IMR-90 (cell line): ENCODE measurements around the gene VRTN. TPM values are rescaled to one million over a fixed set of nuclear protein-coding genes. Genes with fewer than 3 reads are reported as not detected.

Experiments
- ATAC-seq: fragments of 200-7000 bp; cut with Tn5 transposase; 2 replicates; pipeline ENCODE4 v1.9.1; 2020; ENCODE audit warnings: low read depth, mild to moderate bottlenecking, moderate library complexity
- BruUV-seq: library from RNA; stranded (reverse); fragments of 400-500 nt; replicated peaks from 2 replicates; lab custom pipeline; 2021; lab: Mats Ljungman, UMichigan
- CTCF ChIA-PET: fragments of 300-600 bp; formaldehyde crosslinking; extraction: SDS; loops from one replicate; lab custom pipeline; 2021; ENCODE audit warnings: antibody characterized with exemption; lab: Yijun Ruan, JAX
- POLR2A ChIA-PET: fragments of 300-600 bp; sonication (Branson Sonifier 250); formaldehyde crosslinking; loops from one replicate; lab custom pipeline; 2022; ENCODE audit warnings: antibody characterized with exemption; ENCODE audit not compliant: unreplicated experiment; lab: Charles Lee
- DNase-seq: peaks from one replicate; pipeline ENCODE4 v3.0.0; 2013
- H2AFZ ChIP-seq: replicated peaks from 2 replicates; pipeline ENCODE3; 2013; ENCODE audit warnings: low read length, mild to moderate bottlenecking; ENCODE audit not compliant: poor library complexity
- H2AK5ac ChIP-seq: 2 replicates; pipeline ENCODE4 v1.6.1; 2013; ENCODE audit warnings: low read depth, low read length, inconsistent platforms
- H2AK9ac ChIP-seq: replicated peaks from 2 replicates; pipeline ENCODE3; 2013; ENCODE audit warnings: mild to moderate bottlenecking, low read depth, low read length, moderate library complexity; ENCODE audit not compliant: poor library complexity
- H2BK120ac ChIP-seq: 2 replicates; pipeline ENCODE4 v1.6.1; 2013; ENCODE audit warnings: low read depth, low read length, inconsistent platforms
- H2BK15ac ChIP-seq: 3 replicates; pipeline ENCODE4 v1.6.1; 2013; ENCODE audit warnings: low read depth, low read length, inconsistent platforms
- H2BK20ac ChIP-seq: 2 replicates; pipeline ENCODE4 v1.6.1; 2013; ENCODE audit warnings: low read depth, mild to moderate bottlenecking, inconsistent platforms, low read length, moderate library complexity
- H2BK5ac ChIP-seq: 2 replicates; pipeline ENCODE4 v1.6.1; 2013; ENCODE audit warnings: mild to moderate bottlenecking, low read depth, low read length, inconsistent platforms; ENCODE audit not compliant: poor library complexity, severe bottlenecking
- H3K14ac ChIP-seq: replicated peaks from 2 replicates; pipeline ENCODE4 v1.6.1; 2013; ENCODE audit warnings: low read depth, low read length, inconsistent platforms
- H3K18ac ChIP-seq: 2 replicates; pipeline ENCODE4 v1.6.1; 2013; ENCODE audit warnings: low read depth, low read length, control low read depth
- H3K23ac ChIP-seq: 2 replicates; pipeline ENCODE4 v1.6.1; 2013; ENCODE audit warnings: low read depth, low read length, inconsistent platforms
- H3K27ac ChIP-seq: 2 replicates; pipeline ENCODE4 v1.5.1; 2013; ENCODE audit warnings: mild to moderate bottlenecking, control low read depth, low read length; ENCODE audit not compliant: insufficient read depth
- H3K27me3 ChIP-seq: 2 replicates; pipeline ENCODE4 v1.6.1; 2013; ENCODE audit warnings: low read length; ENCODE audit not compliant: control insufficient read depth, insufficient read depth
- H3K36me3 ChIP-seq: 2 replicates; pipeline ENCODE4 v1.6.1; 2013; ENCODE audit warnings: low read length, mixed read lengths; ENCODE audit not compliant: control insufficient read depth, insufficient read depth
- H3K4ac ChIP-seq: 2 replicates; pipeline ENCODE4 v1.6.1; 2013; ENCODE audit warnings: low read depth, low read length, inconsistent platforms
- H3K4me1 ChIP-seq: 2 replicates; pipeline ENCODE4 v1.6.1; 2013; ENCODE audit warnings: low read length, mixed read lengths; ENCODE audit not compliant: control insufficient read depth, insufficient read depth
- H3K4me2 ChIP-seq: 2 replicates; pipeline ENCODE4 v1.6.1; 2013; ENCODE audit warnings: low read depth, mild to moderate bottlenecking, control low read depth, low read length, moderate library complexity
- H3K4me3 ChIP-seq: 2 replicates; pipeline ENCODE4 v1.5.1; 2013; ENCODE audit warnings: low read depth, mild to moderate bottlenecking, control low read depth, low read length, moderate library complexity; ENCODE audit not compliant: insufficient read depth
- H3K56ac ChIP-seq: 2 replicates; pipeline ENCODE4 v1.6.1; 2013; ENCODE audit warnings: low read length, inconsistent platforms; ENCODE audit not compliant: insufficient read depth; ENCODE audit errors: extremely low read depth
- H3K79me1 ChIP-seq, 2 experiments: 2 replicates each; pipeline ENCODE4 v1.6.1; 2013; ENCODE audit warnings: low read length in 2 of 2, inconsistent platforms in 1 of 2, low read depth in 1 of 2
- H3K9ac ChIP-seq: 2 replicates; pipeline ENCODE4 v1.6.1; 2013; ENCODE audit warnings: low read depth, low read length, control low read depth
- H3K9me1 ChIP-seq: 2 replicates; pipeline ENCODE4 v1.6.1; 2013; ENCODE audit warnings: low read length, inconsistent platforms; ENCODE audit not compliant: insufficient read depth
- H3K9me3 ChIP-seq: 2 replicates; pipeline ENCODE4 v1.6.1; 2013; ENCODE audit warnings: low read length; ENCODE audit not compliant: control insufficient read depth, insufficient read depth
- H4K20me1 ChIP-seq: 2 replicates; pipeline ENCODE4 v1.6.1; 2013; ENCODE audit warnings: low read length, inconsistent platforms; ENCODE audit not compliant: insufficient read depth
- H4K5ac ChIP-seq: 2 replicates; pipeline ENCODE4 v1.6.1; 2013; ENCODE audit warnings: mild to moderate bottlenecking, low read depth, low read length, control low read depth
- H4K8ac ChIP-seq, 2 experiments: 2 replicates each; pipeline ENCODE4 v1.6.1; 2013; ENCODE audit warnings: low read depth in 2 of 2, low read length in 2 of 2, control low read depth in 1 of 2, inconsistent platforms in 1 of 2
- H4K91ac ChIP-seq: 2 replicates; pipeline ENCODE4 v1.6.1; 2013; ENCODE audit warnings: low read depth, low read length, inconsistent platforms; ENCODE audit not compliant: insufficient read depth
- BHLHE40 ChIP-seq: fragments of 150-350 bp; IDR thresholded peaks from 2 replicates; pipeline ENCODE4 v1.6.1; 2016; ENCODE audit warnings: mild to moderate bottlenecking, low read depth, low read length
- CEBPB ChIP-seq: IDR thresholded peaks from 2 replicates; pipeline ENCODE4 v1.6.1; 2012; ENCODE audit warnings: low read depth, low read length, improper control_type of control experiment
- CHD1 ChIP-seq: IDR thresholded peaks from 2 replicates; pipeline ENCODE4 v1.6.1; 2012; ENCODE audit warnings: low read depth, low read length, improper control_type of control experiment
- FOS ChIP-seq: fragments of 150-350 bp; IDR thresholded peaks from 2 replicates; pipeline ENCODE4 v1.6.1; 2016; ENCODE audit warnings: low read depth, low read length
- MAFK ChIP-seq: IDR thresholded peaks from 2 replicates; pipeline ENCODE4 v1.6.1; 2012; ENCODE audit warnings: low read depth, low read length, improper control_type of control experiment
- MAZ ChIP-seq: IDR thresholded peaks from 2 replicates; pipeline ENCODE4 v1.6.1; 2012; ENCODE audit warnings: low read depth, mild to moderate bottlenecking, low read length, improper control_type of control experiment, moderate library complexity, borderline replicate concordance
- MXI1 ChIP-seq: IDR thresholded peaks from 2 replicates; pipeline ENCODE4 v1.6.1; 2012; ENCODE audit warnings: low read depth, mild to moderate bottlenecking, low read length, moderate library complexity, borderline replicate concordance
- NFE2L2 ChIP-seq: fragments of 150-350 bp; IDR thresholded peaks from 2 replicates; pipeline ENCODE4 v1.6.1; 2016; ENCODE audit warnings: low read depth, mild to moderate bottlenecking, low read length
- POLR2A ChIP-seq: IDR thresholded peaks from 2 replicates; pipeline ENCODE4 v1.6.1; 2012; ENCODE audit warnings: mild to moderate bottlenecking, low read depth, low read length
- RAD21 ChIP-seq: IDR thresholded peaks from 2 replicates; pipeline ENCODE4 v1.6.1; 2012; ENCODE audit warnings: low read length, improper control_type of control experiment
- RCOR1 ChIP-seq: IDR thresholded peaks from 2 replicates; pipeline ENCODE4 v1.6.1; 2012; ENCODE audit warnings: mild to moderate bottlenecking, low read length, improper control_type of control experiment; ENCODE audit not compliant: insufficient replicate concordance
- RFX5 ChIP-seq: IDR thresholded peaks from 2 replicates; pipeline ENCODE4 v1.8.0; 2012; ENCODE audit warnings: low read depth, mild to moderate bottlenecking, low read length, moderate library complexity
- SMC3 ChIP-seq: fragments of 150-350 bp; IDR thresholded peaks from 2 replicates; pipeline ENCODE4 v1.6.1; 2016; ENCODE audit warnings: low read depth, mild to moderate bottlenecking, antibody characterized with exemption, low read length, moderate library complexity
- WGBS, 2 experiments: methylation state at CpG; one replicate each; pipeline versions ENCODE4 v1.1.5 to v1.1.7; 2013; ENCODE audit warnings: missing lambda C conversion rate in 2 of 2; ENCODE audit not compliant: insufficient read length in 1 of 2; ENCODE audit errors: extremely low coverage in 2 of 2; 5-methylcytosine and 5-hydroxymethylcytosine counted together
- dilution Hi-C: fragments of 300-500 bp; cut with HindIII; formaldehyde crosslinking; loops from one replicate; pipeline ENCODE4 v1.14.3; 2018; ENCODE audit warnings: low sequenced_read_pairs; ENCODE audit not compliant: unreplicated experiment
- in situ Hi-C: fragments of 300-500 bp; cut with MboI; formaldehyde crosslinking; loops from 3 replicates; pipeline ENCODE4 v1.14.3; 2019; ENCODE audit warnings: low sequenced_read_pairs, inconsistent platforms, mixed read lengths
- intact Hi-C: fragments of 100-400 bp; cut with micrococcal nuclease; formaldehyde crosslinking; loops from 2 replicates; pipeline ENCODE4 v1.10.0; 2022
- polyA plus RNA-seq, 3 experiments: library from polyadenylated mRNA; depleted of rRNA; stranded (reverse); fragments of >200 nt; gene quantifications; 2 replicates each; pipeline ENCODE4 v1.2.3, GENCODE V29; 2012; ENCODE audit warnings: low replicate concordance in 1 of 3
- total RNA-seq: library from RNA; depleted of rRNA; stranded (reverse); fragments of >200 nt; gene quantifications from 2 replicates; pipeline ENCODE4 v1.2.3, GENCODE V29; 2012
- TF ChIP-seq, protein P1 (sequence below): fragments of 150-350 bp; IDR thresholded peaks from 2 replicates; pipeline ENCODE4 v1.6.1; 2016; ENCODE audit warnings: low read depth, mild to moderate bottlenecking, low read length, moderate library complexity, borderline replicate concordance
- TF ChIP-seq, protein P2 (sequence below): conservative IDR thresholded peaks from 2 replicates; pipeline ENCODE4 v1.5.1; 2012; ENCODE audit warnings: mild to moderate bottlenecking, low read depth, low read length, improper control_type of control experiment
- TF ChIP-seq, protein P3 (sequence below): fragments of 150-350 bp; IDR thresholded peaks from 2 replicates; pipeline ENCODE4 v1.6.1; 2017; ENCODE audit warnings: mild to moderate bottlenecking, antibody characterized with exemption, low read length, low read depth

VRTN gene
- total and polyA plus RNA-seq, 2 of the 4 experiments (the other 2 are of a cell fraction) = not detected

DNA sequence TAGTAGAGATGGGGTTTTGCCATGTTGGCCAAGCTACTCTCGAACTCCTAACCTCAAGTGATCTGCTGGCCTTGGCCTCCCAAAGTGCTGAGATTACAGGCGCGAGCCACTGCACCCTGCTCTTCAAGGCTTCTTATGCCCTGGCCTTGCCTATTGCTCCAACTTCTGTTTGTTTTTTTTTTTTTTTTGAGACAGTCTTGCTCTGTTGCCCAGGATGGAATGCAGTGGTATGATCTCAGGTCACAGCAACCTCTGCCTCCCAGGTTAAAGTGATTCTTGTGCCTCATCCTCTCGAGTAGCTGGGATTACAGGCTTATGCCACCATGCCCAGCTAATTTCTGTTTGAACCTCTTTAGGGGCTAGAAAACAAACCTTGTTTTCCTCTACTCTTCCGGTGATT is 39.6 kb upstream of the VRTN start:
- no peak overlapping the region for H3K4me3 ChIP-seq
- no peak overlapping the region for H4K91ac ChIP-seq
- H4K8ac ChIP-seq = no peak overlapping the region
- H2AFZ ChIP-seq = no peak overlapping the region
- POLR2A ChIA-PET = no interaction called here
- no peak overlapping the region for H2BK120ac ChIP-seq
- no peaks in the 10 kb centered on the region for H3K79me1 ChIP-seq
- no peak overlapping the region for H3K18ac ChIP-seq
- no peak overlapping the region for H2BK20ac ChIP-seq
- H3K9me3 ChIP-seq = no peaks in the 10 kb centered on the region
- ATAC-seq = no peak
- H3K27ac ChIP-seq = no peak overlapping the region
- intact Hi-C loops = no loop called here
- no peaks in the 10 kb centered on the region for H3K36me3 ChIP-seq
- no peak overlapping the region for H3K4ac ChIP-seq
- no peak overlapping the region for H2BK15ac ChIP-seq
- WGBS, 2 experiments = 70% methylated on average over 4 of the region's 5 CpGs; no CpG with 5 or more reads in 1 of the 2 experiments
- no peak overlapping the region for H2AK5ac ChIP-seq
- BruUV-seq = no TSS peak
- no peak overlapping the region for H2AK9ac ChIP-seq
- no peak overlapping the region for H3K23ac ChIP-seq
- no peak overlapping the region for H3K56ac ChIP-seq
- H3K14ac ChIP-seq = no peak overlapping the region
- H3K9me1 ChIP-seq = no peaks in the 10 kb centered on the region
- no peaks in the 10 kb centered on the region for H3K4me1 ChIP-seq
- TF ChIP-seq MAZ (no peak), POLR2A (no peak), BHLHE40 (no peak), RFX5 (no peak), MXI1 (no peak), CHD1 (no peak), MAFK (no peak), CEBPB (no peak), RAD21 (no peak), RCOR1 (no peak), FOS (no peak), NFE2L2 (no peak), SMC3 (no peak)
- TF ChIP-seq, protein P1, sequence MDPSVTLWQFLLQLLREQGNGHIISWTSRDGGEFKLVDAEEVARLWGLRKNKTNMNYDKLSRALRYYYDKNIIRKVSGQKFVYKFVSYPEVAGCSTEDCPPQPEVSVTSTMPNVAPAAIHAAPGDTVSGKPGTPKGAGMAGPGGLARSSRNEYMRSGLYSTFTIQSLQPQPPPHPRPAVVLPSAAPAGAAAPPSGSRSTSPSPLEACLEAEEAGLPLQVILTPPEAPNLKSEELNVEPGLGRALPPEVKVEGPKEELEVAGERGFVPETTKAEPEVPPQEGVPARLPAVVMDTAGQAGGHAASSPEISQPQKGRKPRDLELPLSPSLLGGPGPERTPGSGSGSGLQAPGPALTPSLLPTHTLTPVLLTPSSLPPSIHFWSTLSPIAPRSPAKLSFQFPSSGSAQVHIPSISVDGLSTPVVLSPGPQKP = no peak
- TF ChIP-seq, protein P2, sequence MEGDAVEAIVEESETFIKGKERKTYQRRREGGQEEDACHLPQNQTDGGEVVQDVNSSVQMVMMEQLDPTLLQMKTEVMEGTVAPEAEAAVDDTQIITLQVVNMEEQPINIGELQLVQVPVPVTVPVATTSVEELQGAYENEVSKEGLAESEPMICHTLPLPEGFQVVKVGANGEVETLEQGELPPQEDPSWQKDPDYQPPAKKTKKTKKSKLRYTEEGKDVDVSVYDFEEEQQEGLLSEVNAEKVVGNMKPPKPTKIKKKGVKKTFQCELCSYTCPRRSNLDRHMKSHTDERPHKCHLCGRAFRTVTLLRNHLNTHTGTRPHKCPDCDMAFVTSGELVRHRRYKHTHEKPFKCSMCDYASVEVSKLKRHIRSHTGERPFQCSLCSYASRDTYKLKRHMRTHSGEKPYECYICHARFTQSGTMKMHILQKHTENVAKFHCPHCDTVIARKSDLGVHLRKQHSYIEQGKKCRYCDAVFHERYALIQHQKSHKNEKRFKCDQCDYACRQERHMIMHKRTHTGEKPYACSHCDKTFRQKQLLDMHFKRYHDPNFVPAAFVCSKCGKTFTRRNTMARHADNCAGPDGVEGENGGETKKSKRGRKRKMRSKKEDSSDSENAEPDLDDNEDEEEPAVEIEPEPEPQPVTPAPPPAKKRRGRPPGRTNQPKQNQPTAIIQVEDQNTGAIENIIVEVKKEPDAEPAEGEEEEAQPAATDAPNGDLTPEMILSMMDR = no peak
- TF ChIP-seq, protein P3, sequence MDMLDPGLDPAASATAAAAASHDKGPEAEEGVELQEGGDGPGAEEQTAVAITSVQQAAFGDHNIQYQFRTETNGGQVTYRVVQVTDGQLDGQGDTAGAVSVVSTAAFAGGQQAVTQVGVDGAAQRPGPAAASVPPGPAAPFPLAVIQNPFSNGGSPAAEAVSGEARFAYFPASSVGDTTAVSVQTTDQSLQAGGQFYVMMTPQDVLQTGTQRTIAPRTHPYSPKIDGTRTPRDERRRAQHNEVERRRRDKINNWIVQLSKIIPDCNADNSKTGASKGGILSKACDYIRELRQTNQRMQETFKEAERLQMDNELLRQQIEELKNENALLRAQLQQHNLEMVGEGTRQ = no peak
- peaks cover 14% of the 10 kb centered on the region for H3K27me3 ChIP-seq
- H4K5ac ChIP-seq = no peak overlapping the region
- H2BK5ac ChIP-seq = no peak overlapping the region
- H3K9ac ChIP-seq = no peak overlapping the region
- dilution Hi-C loops = no loop called here
- CTCF ChIA-PET = interaction anchor here (0.9 to 1.1 kb wide), 2 partner anchors 12 to 16 kb away, joined by 3 to 5 read pairs; no protein-coding TSS in a partner anchor
- H3K4me2 ChIP-seq = no peak overlapping the region
- in situ Hi-C loops = no loop called here
- no peak for DNase-seq
- H4K20me1 ChIP-seq = no peaks in the 10 kb centered on the region
